Umbilical cord (tissue), 2 donors: ENCODE data around the gene KIF7. TPM values are rescaled to one million over a fixed set of nuclear protein-coding genes. Genes with fewer than 3 reads are reported as not detected.
"Not testable (repeated sequence)": the region's sequence is repeated elsewhere in the genome, so short reads cannot be mapped to it uniquely, and the experiment has no call there.

Experiments
- DNase-seq: peaks from one replicate; pipeline ENCODE4 v3.0.0-alpha.2; 2015; ENCODE audit warnings: low spot score
- total RNA-seq: library from RNA; depleted of rRNA; stranded (reverse); fragments of >200 nt; gene quantifications from one replicate; pipeline ENCODE4 v1.2.3, GENCODE V29; 2014; ENCODE audit warnings: low replicate concordance; ENCODE audit not compliant: insufficient read depth

Gene KIF7
- total RNA-seq, 1 donor from 2014 or later, result 8.2 TPM

- no peak for DNase-seq
Observed at GRCh38 chr15:89616228-89616627, 39.0 kb downstream of the KIF7 start.

GRCh38 chr15:89615135-89615534 lies 40.1 kb downstream of the KIF7 start:
- DNase-seq, result no peak

GRCh38 chr15:89614164-89614563 lies 41.1 kb downstream of the KIF7 start:
- DNase-seq, result no peak

GRCh38 chr15:89613031-89613430 lies 42.2 kb downstream of the KIF7 start:
- no peak for DNase-seq

GRCh38 chr15:89611317-89611716 lies 44.0 kb downstream of the KIF7 start:
- no peak for DNase-seq

GRCh38 chr15:89599021-89599420 lies 56.2 kb downstream of the KIF7 start:
- no peak for DNase-seq

GRCh38 chr15:89593018-89593417 lies 62.2 kb downstream of the KIF7 start:
- DNase-seq, result no peak

- DNase-seq, result no peak
Observed at GRCh38 chr15:89591834-89592233, 63.4 kb downstream of the KIF7 start.

GRCh38 chr15:89587955-89588354 lies 67.3 kb downstream of the KIF7 start:
- DNase-seq, result no peak

- DNase-seq, result no peak
Observed at GRCh38 chr15:89586651-89587050, 68.6 kb downstream of the KIF7 start.

- not testable (repeated sequence) for DNase-seq
Observed at GRCh38 chr15:89580747-89581146, 74.5 kb downstream of the KIF7 start.

GRCh38 chr15:89578146-89578545 lies 77.1 kb downstream of the KIF7 start:
- DNase-seq, result no peak

Other genes starting within 250 kb of the KIF7 start
- 8.7 TPM for gene RHCG, start 158.9 kb downstream of the KIF7 start, total RNA-seq
- gene TICRR, start 80.0 kb downstream of the KIF7 start, total RNA-seq, result 1.2 TPM
- gene PLIN1, start 23.9 kb upstream of the KIF7 start, total RNA-seq, result 2.2 TPM
- gene PEX11A, start 35.3 kb upstream of the KIF7 start, total RNA-seq, result 5.1 TPM
- 1.7 TPM for gene WDR93, start 35.3 kb upstream of the KIF7 start, total RNA-seq
- 2.9 TPM for gene MESP1, start 95.8 kb upstream of the KIF7 start, total RNA-seq
- not detected for gene MESP2, start 120.9 kb upstream of the KIF7 start, total RNA-seq
- gene ANPEP, start 159.4 kb upstream of the KIF7 start, total RNA-seq, result 5.8 TPM
- gene AP3S2, start 238.5 kb upstream of the KIF7 start, total RNA-seq, result 65.2 TPM